ENCODE measurements around the gene SFXN5. TPM values are rescaled to one million over a fixed set of nuclear protein-coding genes. Genes with fewer than 3 reads are reported as not detected.

The SFXN5 gene
- total RNA-seq, 1 donor from 2014 or later: 7.6 TPM

GRCh38 chr2:73082523-73083410 lies 11.3 kb upstream of the SFXN5 start:
- Histone ChIP-seq H3K4me3 (ENCODE audit: low read depth, low read length) (no peak overlapping the region), H3K27me3 (ENCODE audit: control insufficient read depth, insufficient read depth, low read length) (no peaks in the 10 kb centered on the region), H3K36me3 (ENCODE audit: control insufficient read depth, insufficient read depth, low read length) (peaks cover 1% of the 10 kb centered on the region)
- no peak for DNase-seq (ENCODE audit: low read depth)
- TF ChIP-seq, protein P1, sequence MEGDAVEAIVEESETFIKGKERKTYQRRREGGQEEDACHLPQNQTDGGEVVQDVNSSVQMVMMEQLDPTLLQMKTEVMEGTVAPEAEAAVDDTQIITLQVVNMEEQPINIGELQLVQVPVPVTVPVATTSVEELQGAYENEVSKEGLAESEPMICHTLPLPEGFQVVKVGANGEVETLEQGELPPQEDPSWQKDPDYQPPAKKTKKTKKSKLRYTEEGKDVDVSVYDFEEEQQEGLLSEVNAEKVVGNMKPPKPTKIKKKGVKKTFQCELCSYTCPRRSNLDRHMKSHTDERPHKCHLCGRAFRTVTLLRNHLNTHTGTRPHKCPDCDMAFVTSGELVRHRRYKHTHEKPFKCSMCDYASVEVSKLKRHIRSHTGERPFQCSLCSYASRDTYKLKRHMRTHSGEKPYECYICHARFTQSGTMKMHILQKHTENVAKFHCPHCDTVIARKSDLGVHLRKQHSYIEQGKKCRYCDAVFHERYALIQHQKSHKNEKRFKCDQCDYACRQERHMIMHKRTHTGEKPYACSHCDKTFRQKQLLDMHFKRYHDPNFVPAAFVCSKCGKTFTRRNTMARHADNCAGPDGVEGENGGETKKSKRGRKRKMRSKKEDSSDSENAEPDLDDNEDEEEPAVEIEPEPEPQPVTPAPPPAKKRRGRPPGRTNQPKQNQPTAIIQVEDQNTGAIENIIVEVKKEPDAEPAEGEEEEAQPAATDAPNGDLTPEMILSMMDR (IDR thresholded peaks at IDR 0.05; ENCODE audit: insufficient read depth, low read length, poor library complexity, severe bottlenecking): no peak

DNA sequence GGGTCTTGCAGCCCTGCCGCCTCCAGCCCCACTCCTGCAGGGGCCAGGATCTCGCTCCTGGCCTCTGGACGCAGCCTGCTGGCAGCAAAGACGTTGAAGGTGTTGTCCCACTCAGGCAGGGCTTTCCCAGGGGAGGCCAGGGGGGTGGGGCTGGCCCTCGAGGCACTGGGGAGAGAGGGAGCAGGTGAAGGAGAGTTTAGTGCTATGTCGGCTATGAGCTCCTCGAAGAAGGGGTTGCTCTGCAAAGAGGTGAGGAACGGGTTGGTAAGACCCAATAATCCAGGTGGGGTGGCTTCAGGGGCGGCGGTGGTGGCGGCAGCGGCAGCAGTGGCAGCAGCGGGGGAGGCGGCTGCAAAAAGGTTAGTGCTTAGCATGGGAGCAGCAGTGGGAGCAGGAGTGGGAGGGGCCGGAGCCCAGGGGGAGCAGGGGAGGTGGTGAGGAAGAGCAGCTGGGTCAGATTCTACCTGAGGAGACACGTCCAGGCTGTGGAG lies 9.7 kb upstream of the SFXN5 start:
- no peak for DNase-seq (ENCODE audit: low read depth)
- H3K4me3 ChIP-seq (ENCODE audit: low read depth, low read length): no peak overlapping the region
- no peaks in the 10 kb centered on the region for H3K27me3 ChIP-seq (ENCODE audit: control insufficient read depth, insufficient read depth, low read length)
- no peaks in the 10 kb centered on the region for H3K36me3 ChIP-seq (ENCODE audit: control insufficient read depth, insufficient read depth, low read length)
- TF ChIP-seq, protein P1 (IDR thresholded peaks at IDR 0.05; ENCODE audit: insufficient read depth, low read length, poor library complexity, severe bottlenecking): no peak

DNA sequence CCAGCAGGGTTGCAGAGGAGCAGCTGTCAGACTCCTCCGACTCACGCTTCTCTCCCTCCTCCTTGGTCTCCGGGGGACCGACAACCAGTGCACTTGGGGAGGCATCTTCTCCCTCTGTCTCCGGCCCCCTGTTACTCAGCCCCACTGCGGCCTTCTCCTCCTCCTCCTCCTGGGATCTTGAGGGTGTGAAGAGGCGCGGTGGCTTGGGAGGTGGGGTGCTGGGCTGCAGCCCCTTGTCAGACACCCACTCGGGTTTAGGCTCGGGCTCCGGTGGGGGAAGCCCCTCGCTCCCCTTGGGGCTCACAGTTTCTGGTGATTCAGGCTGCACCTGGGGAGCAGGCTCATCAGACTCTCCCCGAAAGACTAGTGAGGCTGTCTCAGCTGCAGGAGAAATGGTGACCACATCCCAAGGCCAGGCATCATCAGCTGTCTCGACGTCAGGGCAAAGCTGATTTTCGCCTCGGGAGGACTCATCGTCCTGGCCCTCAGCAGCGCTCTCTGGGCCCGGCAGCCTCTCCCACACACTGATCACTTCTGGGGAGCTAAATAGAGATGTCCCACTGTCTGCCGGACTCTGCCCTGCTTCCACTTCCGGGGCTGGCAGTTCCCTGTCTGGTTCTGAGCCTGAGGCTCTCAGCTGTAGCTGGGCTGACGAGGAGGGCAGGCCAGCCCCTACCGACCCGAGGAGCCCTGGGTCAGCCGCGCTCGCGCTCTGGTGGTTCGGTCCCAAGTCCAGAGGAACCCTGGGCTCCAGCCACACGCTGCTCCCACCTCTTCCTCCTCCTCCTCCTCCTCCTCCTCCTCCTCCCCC lies 9.0 kb upstream of the SFXN5 start:
- H3K27me3 ChIP-seq (ENCODE audit: control insufficient read depth, insufficient read depth, low read length): no peaks in the 10 kb centered on the region
- no peak for DNase-seq (ENCODE audit: low read depth)
- TF ChIP-seq, protein P1 (IDR thresholded peaks at IDR 0.05; ENCODE audit: insufficient read depth, low read length, poor library complexity, severe bottlenecking): no peak
- H3K36me3 ChIP-seq (ENCODE audit: control insufficient read depth, insufficient read depth, low read length): no peaks in the 10 kb centered on the region
- H3K4me3 ChIP-seq (ENCODE audit: low read depth, low read length): no peak overlapping the region

DNA sequence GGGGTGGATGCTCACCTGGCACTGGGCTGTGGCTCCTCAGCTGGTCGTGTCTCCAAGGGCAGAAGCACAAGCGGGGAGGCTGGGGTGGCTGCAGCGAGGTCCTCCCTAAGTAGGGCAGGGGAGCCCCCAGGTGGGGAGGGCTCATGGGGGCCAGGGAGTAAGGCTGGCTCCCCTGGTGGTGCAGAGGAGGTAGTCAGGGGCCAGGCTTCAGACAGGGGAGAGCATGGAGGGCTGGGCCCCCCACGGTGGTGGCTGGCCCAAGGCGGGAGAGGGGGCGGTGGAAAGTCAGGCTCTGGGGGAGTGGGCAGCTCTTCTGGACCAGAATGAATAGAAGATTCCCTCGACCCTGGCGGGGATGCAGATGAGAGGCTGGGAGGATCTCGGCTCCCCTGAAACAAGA lies 8.1 kb upstream of the SFXN5 start:
- H3K36me3 ChIP-seq (ENCODE audit: control insufficient read depth, insufficient read depth, low read length): peaks cover 1% of the 10 kb centered on the region
- no peaks in the 10 kb centered on the region for H3K27me3 ChIP-seq (ENCODE audit: control insufficient read depth, insufficient read depth, low read length)
- TF ChIP-seq, protein P1 (IDR thresholded peaks at IDR 0.05; ENCODE audit: insufficient read depth, low read length, poor library complexity, severe bottlenecking): no peak
- H3K4me3 ChIP-seq (ENCODE audit: low read depth, low read length): no peak overlapping the region
- DNase-seq (ENCODE audit: low read depth): no peak

GRCh38 chr2:73078457-73079411 lies 7.2 kb upstream of the SFXN5 start:
- DNase-seq (ENCODE audit: low read depth): no peak
- H3K4me3 ChIP-seq (ENCODE audit: low read depth, low read length): no peak overlapping the region
- H3K36me3 ChIP-seq (ENCODE audit: control insufficient read depth, insufficient read depth, low read length): peaks cover 1% of the 10 kb centered on the region
- no peaks in the 10 kb centered on the region for H3K27me3 ChIP-seq (ENCODE audit: control insufficient read depth, insufficient read depth, low read length)
- TF ChIP-seq, protein P1 (IDR thresholded peaks at IDR 0.05; ENCODE audit: insufficient read depth, low read length, poor library complexity, severe bottlenecking): no peak
